HAP-1 (cell line): ENCODE data around the gene MYEOV.

Experiments used
- DNase-seq, 2 experiments: peaks; one replicate each; pipeline ENCODE4 v3.0.0-alpha.2; 2016 to 2020; ENCODE audit warnings: low spot score in 2 of 2
- H3K27me3 ChIP-seq: fragments of 250-450 bp; sonication (Bioruptor Pico); 2 replicates; pipeline ENCODE4 v1.5.1; 2020; ENCODE audit warnings: low read depth, mild to moderate bottlenecking, moderate library complexity
- H3K36me3 ChIP-seq: fragments of 250-450 bp; sonication (Bioruptor Pico); replicated peaks from 2 replicates; pipeline ENCODE4 v1.5.1; 2020; ENCODE audit warnings: mild to moderate bottlenecking
- H3K4me1 ChIP-seq: fragments of 250-450 bp; sonication (Bioruptor Pico); 2 replicates; pipeline ENCODE4 v1.5.1; 2020; ENCODE audit warnings: mild to moderate bottlenecking
- H3K4me3 ChIP-seq: fragments of 250-450 bp; sonication (Bioruptor Pico); 2 replicates; pipeline ENCODE4 v1.5.1; 2020; ENCODE audit warnings: mild to moderate bottlenecking, moderate library complexity
- H3K9me3 ChIP-seq: fragments of 250-450 bp; sonication (Bioruptor Pico); 2 replicates; pipeline ENCODE4 v1.5.1; 2020; ENCODE audit warnings: mild to moderate bottlenecking, moderate library complexity
- in situ Hi-C: fragments of 300-500 bp; cut with MboI; formaldehyde crosslinking; loops from 3 replicates; pipeline ENCODE4 v1.14.3; 2020; ENCODE audit warnings: low sequenced_read_pairs, inconsistent platforms, mixed read lengths

MYEOV gene

GRCh38 chr11:69297787-69298266, 3.9 kb downstream of the MYEOV start:
- Histone ChIP-seq H3K9me3 (no peaks in the 10 kb centered on the region), H3K27me3 (no peaks in the 10 kb centered on the region), H3K36me3 (no peaks in the 10 kb centered on the region), H3K4me3 (no peak overlapping the region), H3K4me1 (no peaks in the 10 kb centered on the region)
- in situ Hi-C loops, result no loop called here
- DNase-seq, result no peak

- in situ Hi-C loops, result no loop called here
- Histone ChIP-seq H3K4me1 (no peaks in the 10 kb centered on the region), H3K27me3 (no peaks in the 10 kb centered on the region), H3K9me3 (no peaks in the 10 kb centered on the region), H3K4me3 (no peak overlapping the region), H3K36me3 (no peaks in the 10 kb centered on the region)
- DNase-seq, result no peak
Measured at GRCh38 chr11:69298267-69299022, 4.5 kb downstream of the MYEOV start.

- DNase-seq, result no peak
- H3K36me3 ChIP-seq, result no peaks in the 10 kb centered on the region
- no peaks in the 10 kb centered on the region for H3K4me1 ChIP-seq
- H3K27me3 ChIP-seq, result no peaks in the 10 kb centered on the region
- H3K4me3 ChIP-seq, result no peak overlapping the region
- in situ Hi-C loops, result no loop called here
- H3K9me3 ChIP-seq, result no peaks in the 10 kb centered on the region
Measured at GRCh38 chr11:69299023-69299461, 5.1 kb downstream of the MYEOV start.

GRCh38 chr11:69299572-69299971, 5.6 kb downstream of the MYEOV start:
- no peaks in the 10 kb centered on the region for H3K4me1 ChIP-seq
- DNase-seq, result no peak
- no peaks in the 10 kb centered on the region for H3K36me3 ChIP-seq
- H3K9me3 ChIP-seq, result no peaks in the 10 kb centered on the region
- no peak overlapping the region for H3K4me3 ChIP-seq
- no peaks in the 10 kb centered on the region for H3K27me3 ChIP-seq
- in situ Hi-C loops, result no loop called here

GRCh38 chr11:69300120-69301060, 6.4 kb downstream of the MYEOV start:
- H3K9me3 ChIP-seq, result no peaks in the 10 kb centered on the region
- no peaks in the 10 kb centered on the region for H3K4me1 ChIP-seq
- no peaks in the 10 kb centered on the region for H3K27me3 ChIP-seq
- no peak overlapping the region for H3K4me3 ChIP-seq
- no peaks in the 10 kb centered on the region for H3K36me3 ChIP-seq
- no peak for DNase-seq
- in situ Hi-C loops, result no loop called here

GRCh38 chr11:69301081-69301454, 7.1 kb downstream of the MYEOV start:
- Histone ChIP-seq H3K36me3 (no peaks in the 10 kb centered on the region), H3K4me3 (no peak overlapping the region), H3K9me3 (no peaks in the 10 kb centered on the region), H3K4me1 (no peaks in the 10 kb centered on the region), H3K27me3 (no peaks in the 10 kb centered on the region)
- in situ Hi-C loops, result no loop called here
- no peak for DNase-seq

GRCh38 chr11:69301455-69302401, 7.8 kb downstream of the MYEOV start:
- DNase-seq, result no peak
- Histone ChIP-seq H3K4me3 (no peak overlapping the region), H3K36me3 (no peaks in the 10 kb centered on the region), H3K4me1 (no peaks in the 10 kb centered on the region), H3K27me3 (no peaks in the 10 kb centered on the region), H3K9me3 (no peaks in the 10 kb centered on the region)
- in situ Hi-C loops, result no loop called here

GRCh38 chr11:69302447-69303020, 8.6 kb downstream of the MYEOV start:
- DNase-seq, result no peak
- H3K27me3 ChIP-seq, result no peaks in the 10 kb centered on the region
- no peaks in the 10 kb centered on the region for H3K36me3 ChIP-seq
- no peak overlapping the region for H3K4me3 ChIP-seq
- H3K4me1 ChIP-seq, result no peaks in the 10 kb centered on the region
- no peaks in the 10 kb centered on the region for H3K9me3 ChIP-seq
- in situ Hi-C loops, result no loop called here

GRCh38 chr11:69303427-69303826, 9.5 kb downstream of the MYEOV start:
- in situ Hi-C loops, result no loop called here
- Histone ChIP-seq H3K4me3 (no peak overlapping the region), H3K4me1 (no peaks in the 10 kb centered on the region), H3K27me3 (no peaks in the 10 kb centered on the region), H3K9me3 (no peaks in the 10 kb centered on the region), H3K36me3 (no peaks in the 10 kb centered on the region)
- no peak for DNase-seq

- Histone ChIP-seq H3K4me1 (no peaks in the 10 kb centered on the region), H3K9me3 (no peaks in the 10 kb centered on the region), H3K4me3 (no peak overlapping the region), H3K36me3 (no peaks in the 10 kb centered on the region), H3K27me3 (no peaks in the 10 kb centered on the region)
- no peak for DNase-seq
- in situ Hi-C loops, result no loop called here
Measured at GRCh38 chr11:69304258-69304657, 10.3 kb downstream of the MYEOV start.

GRCh38 chr11:69304686-69305085, 10.7 kb downstream of the MYEOV start:
- in situ Hi-C loops, result no loop called here
- H3K4me1 ChIP-seq, result no peaks in the 10 kb centered on the region
- no peaks in the 10 kb centered on the region for H3K36me3 ChIP-seq

GRCh38 chr11:69305885-69306540, 12.1 kb downstream of the MYEOV start:
- in situ Hi-C loops, result no loop called here
- Histone ChIP-seq H3K9me3 (no peaks in the 10 kb centered on the region), H3K4me1 (no peaks in the 10 kb centered on the region)

More at GRCh38 chr11:69304686-69305085, 10.7 kb downstream of the MYEOV start:
- H3K9me3 ChIP-seq, result no peaks in the 10 kb centered on the region
- DNase-seq, result no peak
- no peak overlapping the region for H3K4me3 ChIP-seq
- H3K27me3 ChIP-seq, result no peaks in the 10 kb centered on the region

More at GRCh38 chr11:69305885-69306540, 12.1 kb downstream of the MYEOV start:
- Histone ChIP-seq H3K4me3 (no peak overlapping the region), H3K27me3 (no peaks in the 10 kb centered on the region), H3K36me3 (no peaks in the 10 kb centered on the region)
- DNase-seq, result no peak
